HG02623 (cell line): ENCODE measurements around the gene SLC17A7.
A peak's percentile ranks its signal among the peaks of the same experiment; 100 is the strongest.
"Not testable (repeated sequence)": the region's sequence is repeated elsewhere in the genome, so short reads cannot be mapped to it uniquely, and the experiment has no call there.

Source experiments
- ATAC-seq: cut with Tn5 transposase; IDR thresholded peaks from one replicate; pipeline ENCODE4 v1.9.1; 2021; ENCODE audit warnings: moderate library complexity; ENCODE audit not compliant: unreplicated experiment

Gene SLC17A7

DNA sequence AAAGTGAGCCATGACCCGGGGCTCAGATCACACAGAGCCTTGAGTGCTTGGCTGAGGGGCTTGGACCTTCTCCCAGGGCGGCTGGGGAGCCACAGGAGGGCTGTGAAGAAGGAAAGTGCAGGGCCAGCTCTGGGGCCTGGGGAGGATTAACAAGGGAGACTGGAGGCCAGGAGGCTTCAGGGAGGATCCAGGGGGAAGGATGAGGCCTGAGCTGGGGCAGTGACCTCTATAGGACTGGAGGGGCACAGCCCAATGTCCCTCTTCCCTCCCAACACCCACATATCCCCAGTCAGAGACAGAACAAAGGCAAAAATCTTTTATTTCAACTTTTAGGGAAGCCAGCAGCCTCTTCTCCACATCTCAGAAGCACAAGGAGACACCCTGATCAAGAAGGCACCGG, 4.7 kb upstream of the SLC17A7 start:
- ATAC-seq = no peak

DNA sequence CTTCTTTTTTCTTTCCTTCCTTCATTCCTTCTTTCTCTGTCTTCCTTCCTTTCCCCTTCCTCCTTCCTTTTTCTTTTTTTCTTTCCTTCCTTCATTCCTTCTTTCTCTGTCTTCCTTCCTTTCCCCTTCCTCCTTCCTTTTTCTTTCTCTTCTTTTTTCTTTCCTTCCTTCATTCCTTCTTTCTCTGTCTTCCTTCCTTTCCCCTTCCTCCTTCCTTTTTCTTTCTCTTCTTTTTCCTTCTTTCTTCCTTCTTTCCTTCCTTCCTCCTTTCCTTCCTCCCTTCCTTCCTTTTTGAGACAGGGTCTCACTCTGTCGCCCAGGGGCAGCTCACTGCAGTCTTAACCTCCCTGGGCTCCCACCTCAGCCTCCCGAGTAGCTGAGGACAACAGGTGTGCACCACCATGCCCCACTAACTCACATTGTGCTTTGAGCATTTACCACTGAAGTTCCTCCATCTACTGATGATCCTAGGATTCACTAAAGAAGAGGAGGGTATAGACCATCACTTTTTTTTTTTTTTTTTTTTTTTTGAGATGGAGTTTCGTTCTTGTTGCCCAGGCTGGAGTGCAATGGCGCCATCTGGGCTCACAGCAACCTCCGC, 2.9 kb upstream of the SLC17A7 start:
- not testable (repeated sequence) for ATAC-seq

DNA sequence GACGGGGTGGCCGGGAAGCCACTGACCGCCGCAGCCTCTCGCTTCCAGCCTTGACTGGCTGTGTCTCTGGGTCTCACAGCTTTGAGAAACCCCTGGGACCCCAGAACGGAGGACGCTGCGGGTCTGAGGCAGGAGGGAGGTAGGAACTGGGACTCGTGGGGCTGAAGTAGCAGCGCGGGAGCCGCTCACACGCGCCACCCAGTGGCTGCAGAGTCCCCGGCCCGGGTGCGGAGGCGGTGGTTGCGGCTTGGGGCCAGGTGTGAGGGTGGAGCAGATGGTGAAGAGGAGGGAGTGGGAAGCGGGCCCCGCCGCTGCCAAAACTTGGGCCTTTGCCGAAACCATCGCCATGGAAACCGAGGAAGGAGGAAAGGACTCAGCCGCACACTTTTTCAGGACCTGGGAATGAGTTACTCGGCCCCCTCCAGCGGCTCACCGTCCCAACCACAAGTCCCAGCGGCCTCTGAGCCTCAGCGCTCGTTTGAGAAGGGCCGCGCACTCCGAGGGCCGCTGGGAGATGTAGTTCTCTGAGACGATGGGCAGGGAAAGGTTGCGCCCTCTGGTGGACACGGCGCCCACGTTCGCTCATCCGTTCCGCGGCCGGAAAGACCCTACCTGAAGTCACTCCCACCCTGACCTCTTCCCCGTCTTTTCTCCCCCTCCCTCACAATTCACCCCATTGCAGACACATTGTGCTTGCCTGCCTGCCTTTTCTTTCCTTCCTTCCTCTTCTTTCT, 2.2 kb upstream of the SLC17A7 start:
- ATAC-seq = peak; percentile 65

DNA sequence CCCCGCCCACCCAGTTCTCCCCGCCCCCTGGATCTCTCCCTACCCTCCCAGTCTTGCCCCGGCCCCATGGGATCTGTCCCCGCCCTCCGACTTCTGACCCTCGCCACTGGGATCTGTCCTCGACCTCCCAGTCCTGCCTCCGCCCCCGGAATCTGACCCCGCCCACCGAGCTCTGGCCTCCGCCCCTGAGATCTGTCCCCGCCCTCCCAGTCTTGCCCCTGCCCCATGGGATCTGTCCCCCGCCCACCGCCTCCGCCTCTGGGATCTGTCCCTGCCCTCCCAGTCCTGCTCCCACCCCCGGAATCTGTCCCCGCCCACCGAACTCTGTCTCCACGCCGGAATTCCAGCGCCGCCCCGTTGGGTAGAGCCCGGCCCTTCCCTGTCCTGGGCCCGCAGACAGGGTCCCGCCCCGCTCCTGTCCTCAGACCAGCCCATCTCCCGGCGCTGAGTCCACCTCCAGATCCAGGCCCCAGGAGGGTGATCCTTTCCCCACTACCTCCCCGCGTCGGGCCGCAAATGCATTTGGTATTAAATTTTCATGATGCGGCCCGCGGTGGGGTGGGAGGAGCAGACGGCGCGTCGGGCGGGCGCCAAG, 1.5 kb upstream of the SLC17A7 start:
- ATAC-seq = peak; percentile 19

DNA sequence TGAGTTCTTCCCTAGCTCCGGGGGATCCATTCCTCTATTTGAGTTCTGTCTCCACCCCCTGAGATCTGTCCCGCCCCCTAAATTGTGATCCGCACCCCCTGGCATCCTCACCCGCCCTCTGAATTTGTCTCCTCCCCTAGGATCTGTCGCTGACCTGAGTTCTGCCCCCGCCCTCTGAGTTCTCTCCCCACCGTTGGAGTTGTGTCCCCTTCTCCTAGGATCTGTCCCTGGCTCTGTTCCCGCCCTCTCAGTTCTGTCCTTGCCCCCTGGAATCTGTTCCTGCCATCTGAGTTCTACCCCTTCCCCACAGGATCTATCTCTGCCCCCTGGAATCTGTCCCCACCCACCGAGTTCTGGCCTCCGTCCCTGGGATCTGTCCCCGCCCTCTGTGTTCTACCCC, 1.0 kb upstream of the SLC17A7 start:
- ATAC-seq = no peak

DNA sequence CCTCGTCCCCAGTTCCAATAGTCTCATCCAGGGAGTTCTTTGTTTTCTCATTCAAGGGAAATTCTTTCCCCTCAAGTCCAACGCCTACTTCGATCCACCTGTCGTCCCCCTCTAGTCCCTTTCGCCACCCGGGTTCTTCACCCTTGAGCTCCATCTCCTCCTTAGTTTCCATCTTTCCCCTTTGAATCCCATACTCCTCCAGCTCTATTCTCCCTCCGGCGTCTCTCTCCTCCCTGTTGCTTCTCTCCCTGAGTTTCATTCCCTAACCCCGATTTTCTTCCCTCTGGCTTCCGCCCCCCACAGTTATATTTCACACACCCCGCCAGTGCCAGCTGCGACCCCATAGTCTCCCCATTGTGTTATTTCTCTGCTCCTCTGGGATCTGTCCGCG, 628 bp upstream of the SLC17A7 start:
- ATAC-seq = no peak

DNA sequence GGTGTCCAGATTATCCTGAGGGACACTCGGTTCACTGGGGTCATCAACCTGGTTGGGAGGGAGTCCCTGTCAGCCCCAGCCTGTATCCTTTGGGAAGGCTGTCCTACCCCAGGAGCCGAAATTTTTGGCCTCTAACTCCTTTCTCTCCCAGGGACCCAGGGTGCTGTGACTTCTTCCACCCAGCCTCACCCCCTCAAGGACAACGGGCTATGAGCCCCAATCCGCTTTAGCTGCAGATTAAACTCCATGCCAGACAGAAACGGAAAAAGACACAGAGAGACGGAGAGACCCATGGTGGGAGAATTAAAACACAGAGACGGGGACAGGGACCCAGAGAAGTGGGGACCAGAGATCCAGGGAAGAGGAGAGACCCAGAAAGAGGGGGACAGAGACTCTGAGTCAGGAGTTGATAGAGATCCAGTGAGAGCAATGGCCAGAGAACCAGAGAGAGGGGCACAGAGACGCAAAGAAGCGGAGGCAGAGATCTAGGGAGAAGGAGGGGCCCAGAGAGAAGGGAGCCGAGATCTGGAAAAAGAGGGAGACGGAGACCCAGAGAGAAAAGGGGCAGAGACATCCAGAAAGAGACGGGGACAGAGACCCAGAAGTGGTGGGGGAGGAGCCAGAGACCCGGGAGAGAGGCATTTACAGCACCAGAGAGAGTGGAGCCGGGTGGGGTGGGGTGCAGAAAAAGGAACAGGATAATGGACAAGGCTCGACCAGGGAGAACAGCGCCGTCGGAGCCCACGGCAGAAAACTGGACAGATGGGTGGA, 703 bp downstream of the SLC17A7 start:
- ATAC-seq = no peak

DNA sequence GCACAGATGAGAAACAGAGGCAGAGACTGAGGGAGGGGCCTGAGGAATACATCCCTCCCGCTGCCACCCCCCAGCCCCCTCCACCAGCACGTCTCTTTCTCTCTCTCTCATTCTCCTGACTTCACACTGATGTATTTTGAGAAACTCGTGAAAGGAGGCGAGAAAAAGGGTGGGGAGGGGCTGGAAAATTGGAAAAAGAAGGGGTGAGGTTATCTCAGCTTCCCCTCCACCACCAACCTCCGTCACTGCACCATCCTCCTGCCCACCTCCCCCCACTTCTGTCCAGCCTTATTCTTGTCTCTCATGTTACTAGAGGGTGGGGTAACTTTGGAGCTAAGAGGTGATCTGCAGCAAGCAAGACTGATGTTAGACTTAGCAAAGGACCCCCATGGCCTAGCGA, 1.5 kb downstream of the SLC17A7 start:
- no peak for ATAC-seq

DNA sequence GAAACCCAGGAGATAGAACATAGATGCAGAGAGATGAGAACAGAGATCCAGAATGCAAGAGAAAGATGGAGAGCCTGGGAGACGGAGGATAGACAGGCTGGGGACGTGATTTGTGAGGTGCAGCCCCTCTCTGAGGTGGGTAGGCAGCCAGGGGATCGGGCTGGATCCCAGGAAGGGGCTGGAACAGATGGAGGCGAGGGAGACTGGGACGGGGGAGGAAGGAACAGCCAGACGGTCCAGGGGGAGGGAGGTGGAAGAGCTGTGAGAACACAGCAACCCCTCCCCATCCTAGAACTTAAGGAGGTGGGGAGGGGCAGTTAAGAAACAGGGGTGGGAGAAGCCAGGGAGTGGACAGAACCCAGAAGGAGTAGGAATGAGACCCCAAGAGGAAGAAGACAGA, 3.1 kb downstream of the SLC17A7 start:
- no peak for ATAC-seq

DNA sequence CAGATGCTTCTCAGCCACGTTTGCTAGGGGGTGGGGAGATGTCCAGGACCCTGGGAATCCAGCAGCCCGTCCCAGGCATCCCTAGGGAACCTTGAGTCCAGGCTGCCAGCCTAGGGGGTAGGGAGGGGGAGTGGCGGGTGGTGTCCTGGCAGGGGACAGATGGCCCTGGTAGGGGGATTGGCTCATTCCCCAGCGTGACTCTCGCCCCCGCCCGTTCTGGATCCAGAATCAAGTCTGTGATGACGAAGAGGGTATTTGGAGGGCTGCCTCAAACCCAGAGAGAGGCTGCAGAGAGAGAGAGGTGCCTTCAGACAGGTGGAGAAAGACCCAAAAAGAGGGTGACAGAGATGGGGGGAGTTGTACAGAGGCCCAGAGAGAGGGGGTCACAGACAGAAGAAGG, 4.1 kb downstream of the SLC17A7 start:
- ATAC-seq = no peak

DNA sequence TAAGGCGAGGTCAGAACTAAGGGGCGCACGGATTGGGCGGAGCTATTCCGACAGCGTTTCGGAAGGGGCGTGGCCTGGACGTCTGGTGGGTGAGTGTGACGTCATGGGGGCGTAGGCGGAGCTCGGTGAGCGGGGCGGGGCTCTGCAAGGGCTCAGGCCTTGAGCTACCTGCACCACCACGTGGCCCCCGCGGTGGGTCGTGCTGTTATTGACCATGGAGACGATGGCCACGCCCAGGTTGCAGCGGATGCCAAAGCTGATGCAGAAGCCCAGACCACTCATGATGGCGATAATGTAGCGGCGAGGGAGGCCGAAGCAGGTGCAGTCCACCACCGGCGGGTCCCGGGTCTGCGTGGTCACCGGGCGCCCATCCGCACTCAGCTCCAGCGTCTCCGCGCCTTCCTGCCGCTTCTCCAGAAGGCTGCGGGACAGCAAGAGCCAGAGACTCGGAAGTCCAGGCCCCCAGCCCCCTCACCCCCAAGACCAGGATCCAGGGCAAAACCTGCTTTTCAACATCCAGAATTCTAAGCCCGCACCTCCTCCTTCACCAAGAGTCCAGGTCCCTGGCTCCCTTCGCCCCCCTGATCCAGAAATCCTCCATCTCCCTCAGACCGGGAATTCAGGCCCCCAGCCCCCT, 4.8 kb downstream of the SLC17A7 start:
- no peak for ATAC-seq

DNA sequence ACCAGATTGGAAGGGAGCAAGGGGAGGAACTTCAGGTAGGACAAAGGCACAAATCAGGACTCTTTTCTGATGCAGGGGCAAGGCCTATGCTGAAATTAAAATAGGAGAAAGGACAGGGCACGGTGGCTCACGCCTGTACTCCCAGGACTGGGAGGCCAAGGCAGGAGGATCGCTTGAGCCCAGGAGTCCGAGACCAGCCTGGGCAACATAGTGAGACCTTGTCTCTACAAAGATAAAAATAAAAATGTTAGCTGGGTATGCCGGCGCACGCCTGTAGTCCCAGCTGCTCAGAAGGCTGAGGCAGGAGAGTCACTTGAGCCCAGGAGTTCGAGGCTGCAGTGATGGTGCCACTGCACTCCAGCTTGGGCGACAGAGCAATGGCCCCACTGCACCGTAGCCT, 5.7 kb downstream of the SLC17A7 start:
- ATAC-seq = no peak

DNA sequence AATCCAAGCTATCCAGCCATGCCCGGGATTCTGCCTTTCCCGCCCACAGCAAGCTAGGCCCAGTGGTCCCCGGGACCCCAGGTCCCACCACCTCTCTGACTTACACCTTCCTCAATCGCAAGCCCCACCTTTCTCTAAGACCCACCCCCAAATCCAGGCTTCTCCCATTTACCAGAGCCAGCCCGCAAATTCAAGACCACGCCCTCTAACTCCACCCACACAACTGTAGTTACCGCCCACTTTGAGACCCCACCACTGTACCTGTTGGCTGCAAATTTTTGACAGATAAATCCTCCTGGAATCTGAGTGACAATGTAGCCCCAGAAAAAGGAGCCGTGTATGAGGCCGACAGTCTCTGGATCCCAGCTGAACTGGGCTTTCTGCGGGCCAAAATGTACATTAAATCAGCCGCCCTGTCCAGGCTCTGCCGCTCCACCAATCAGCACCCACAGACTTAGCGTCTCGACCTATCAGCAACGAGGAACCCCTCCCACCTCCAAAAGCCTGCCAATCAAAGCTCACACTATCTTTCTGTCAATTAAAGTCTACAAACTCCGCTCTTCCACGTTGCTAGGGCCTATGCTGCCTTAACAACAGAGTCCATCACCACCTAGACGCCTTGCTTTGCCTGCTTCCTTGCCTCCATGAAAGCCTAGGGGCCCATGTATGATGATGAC, 6.3 kb downstream of the SLC17A7 start:
- ATAC-seq = no peak

DNA sequence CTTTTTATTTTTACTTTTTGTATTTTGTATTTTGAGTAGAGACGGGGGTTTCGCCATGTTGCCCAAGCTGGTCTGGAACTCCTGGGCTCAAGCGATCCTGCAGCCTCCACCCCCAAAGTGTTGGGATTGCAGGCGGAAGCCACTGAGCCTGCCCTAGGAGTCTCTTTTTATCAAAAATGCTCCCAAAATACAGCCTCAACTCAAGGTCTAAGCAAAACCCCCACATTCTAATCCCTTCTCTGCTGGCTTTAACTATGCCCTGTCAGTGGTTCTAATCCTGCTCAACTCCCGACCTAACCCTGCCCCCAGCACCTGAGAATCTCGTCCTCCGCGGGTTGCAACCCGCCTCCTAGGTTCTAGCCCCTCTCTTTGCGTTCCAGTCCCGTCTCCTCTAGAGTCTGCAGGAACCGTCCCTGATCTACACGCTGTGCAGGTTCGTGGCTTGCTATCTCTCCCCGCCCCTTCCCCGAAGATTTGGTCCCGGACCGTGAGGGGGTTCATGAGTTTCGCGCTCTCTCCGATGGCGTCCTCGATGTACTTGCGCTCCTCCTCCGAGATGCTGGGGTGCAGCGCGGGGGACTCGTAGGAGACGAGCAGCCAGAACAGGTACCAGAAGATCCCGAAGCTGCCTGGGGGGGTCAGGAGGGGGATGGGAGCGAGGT, 8.0 kb downstream of the SLC17A7 start:
- no peak for ATAC-seq

DNA sequence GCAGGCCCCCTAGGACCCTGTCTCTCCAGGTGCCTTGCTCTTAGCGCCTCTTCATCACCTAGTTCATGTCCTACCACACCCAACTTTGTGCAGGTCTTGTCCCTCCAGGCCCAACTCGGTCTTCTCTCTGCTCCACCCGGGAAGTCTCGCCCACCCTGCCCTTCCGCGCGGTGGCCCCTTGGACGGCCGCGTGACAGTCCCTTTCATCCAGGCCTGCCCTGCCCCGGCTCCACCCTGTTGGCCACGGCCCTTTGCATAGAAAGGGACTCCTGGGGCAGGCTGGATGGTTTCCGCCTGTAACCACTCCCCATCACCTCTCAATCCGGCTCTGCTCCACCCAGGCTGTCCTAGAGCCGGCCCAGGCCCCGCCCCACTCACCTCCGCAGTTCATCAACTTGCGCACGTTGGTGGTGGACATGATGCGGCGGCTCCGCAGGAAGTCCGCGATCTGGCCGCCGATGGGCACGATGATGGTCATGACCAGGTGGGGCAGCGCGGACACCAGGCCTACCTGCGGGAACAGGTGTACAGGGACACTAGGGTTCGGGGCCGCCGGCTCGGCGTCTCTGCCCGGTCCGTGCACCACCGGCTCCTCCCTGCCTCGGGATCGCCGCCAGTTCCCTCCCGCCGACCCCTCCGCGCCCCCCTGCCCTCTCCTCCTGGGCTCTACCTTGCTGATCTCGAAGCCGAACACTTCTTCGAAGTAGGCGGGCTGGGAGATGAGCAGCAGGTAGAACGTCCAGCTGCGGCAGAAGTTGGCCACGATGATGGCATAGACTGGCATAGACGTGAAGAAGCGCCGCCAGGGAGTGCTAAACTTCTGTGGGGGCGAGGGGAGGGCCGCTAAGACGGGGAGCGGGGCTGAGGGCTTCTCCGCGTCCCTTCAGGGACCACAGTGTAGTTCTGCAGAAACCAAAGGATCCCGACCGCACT, 8.9 kb downstream of the SLC17A7 start:
- no peak for ATAC-seq

DNA sequence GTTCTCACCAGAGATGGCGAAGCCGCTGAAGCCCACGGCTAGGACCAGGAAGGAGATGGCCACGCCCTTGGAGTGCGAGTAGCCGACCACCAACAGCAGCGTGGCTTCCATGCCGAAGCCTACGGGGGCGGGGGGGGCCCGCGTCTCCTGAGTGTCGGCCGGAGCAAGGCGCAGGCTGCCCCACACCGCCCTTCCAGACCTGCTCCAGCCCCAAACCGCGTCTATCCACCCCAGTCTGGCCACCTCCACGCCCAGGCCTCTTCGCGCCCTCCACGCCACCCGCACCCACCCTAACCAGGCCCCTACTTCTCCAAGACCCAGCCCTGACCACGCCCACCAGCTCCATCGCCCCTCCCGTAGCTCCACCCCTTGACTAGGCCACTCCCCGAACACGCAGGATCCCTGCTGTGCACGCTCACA, 10.0 kb downstream of the SLC17A7 start:
- ATAC-seq = no peak

DNA sequence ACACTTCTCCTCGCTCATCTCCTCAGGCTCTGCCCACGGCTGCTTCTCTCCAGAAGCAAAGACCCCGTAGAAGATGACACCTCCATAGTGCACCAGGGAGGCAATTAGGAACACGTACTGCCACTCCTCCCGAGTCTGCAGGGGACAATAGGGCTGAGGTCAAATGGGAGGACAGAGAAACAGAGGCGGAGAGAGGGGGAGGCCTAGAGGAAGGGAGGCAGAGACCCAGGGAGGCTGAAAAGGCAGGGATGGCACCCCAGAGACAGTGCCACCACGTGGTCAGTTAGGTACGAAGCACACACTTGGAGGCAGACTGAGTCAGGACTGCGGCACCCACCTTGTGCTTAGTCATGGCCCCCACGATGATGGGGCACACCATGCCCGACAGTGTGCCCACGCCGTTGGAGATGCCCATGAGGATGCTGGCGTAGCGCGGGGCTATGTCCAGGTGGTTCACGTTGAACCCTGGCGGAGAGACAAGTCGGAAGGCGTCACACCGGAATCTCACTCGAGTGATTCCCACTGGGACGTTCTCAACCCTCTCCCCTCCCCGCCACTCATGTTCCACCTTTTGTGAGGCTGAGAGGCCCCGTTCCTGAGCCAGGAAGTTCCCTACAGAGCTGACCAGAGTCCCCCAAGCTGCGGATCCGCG, 10.5 kb downstream of the SLC17A7 start:
- no peak for ATAC-seq

DNA sequence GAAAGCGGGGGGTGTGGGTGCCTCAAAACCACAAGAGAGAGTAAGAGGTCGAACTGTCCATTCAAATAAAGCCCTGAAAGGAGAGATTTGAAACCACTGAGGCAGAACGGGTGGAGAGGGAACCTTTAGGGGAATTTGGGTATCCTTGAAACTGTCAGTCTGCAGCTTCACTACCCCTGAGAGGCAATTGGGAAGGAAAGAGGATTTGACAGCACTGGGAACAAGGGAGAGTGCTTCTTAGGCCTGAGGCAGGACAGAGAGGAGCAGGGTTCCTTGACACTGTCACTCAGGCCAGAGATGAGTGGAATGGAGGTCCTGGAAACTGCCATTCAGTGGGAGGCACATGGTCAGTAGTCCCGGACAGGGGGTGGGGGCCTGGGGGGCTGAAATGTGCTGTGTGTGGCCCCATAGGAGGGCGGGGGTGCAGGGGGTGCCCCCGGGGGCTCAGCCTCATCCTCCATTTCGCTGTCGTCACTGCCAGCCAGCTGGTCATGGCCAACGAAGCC, 11.1 kb downstream of the SLC17A7 start:
- ATAC-seq = no peak
